Ovary (tissue), 3 donors: ENCODE data around the gene SNX9.

Source experiments
- CTCF ChIP-seq, 3 donors: fragments of 450-650 bp in 2 of 3; fragments of 200-600 bp in 1 of 3; IDR thresholded peaks; one replicate each; pipeline versions ENCODE4 v1.5.1 to v1.8.0; 2016 to 2022; ENCODE audit warnings: antibody characterized with exemption in 3 of 3, mild to moderate bottlenecking in 1 of 3
- EP300 ChIP-seq: sonication (generic); formaldehyde crosslinking; IDR thresholded peaks from one replicate; pipeline ENCODE4 v1.6.1; 2017; ENCODE audit warnings: antibody characterized with exemption
- POLR2A ChIP-seq: fragments of 450-650 bp; IDR thresholded peaks from one replicate; pipeline ENCODE4 v1.6.1; 2017; ENCODE audit warnings: antibody characterized with exemption, mild to moderate bottlenecking, moderate library complexity
- donor health status: DM: no; HTN: no; CAD: no.

DNA sequence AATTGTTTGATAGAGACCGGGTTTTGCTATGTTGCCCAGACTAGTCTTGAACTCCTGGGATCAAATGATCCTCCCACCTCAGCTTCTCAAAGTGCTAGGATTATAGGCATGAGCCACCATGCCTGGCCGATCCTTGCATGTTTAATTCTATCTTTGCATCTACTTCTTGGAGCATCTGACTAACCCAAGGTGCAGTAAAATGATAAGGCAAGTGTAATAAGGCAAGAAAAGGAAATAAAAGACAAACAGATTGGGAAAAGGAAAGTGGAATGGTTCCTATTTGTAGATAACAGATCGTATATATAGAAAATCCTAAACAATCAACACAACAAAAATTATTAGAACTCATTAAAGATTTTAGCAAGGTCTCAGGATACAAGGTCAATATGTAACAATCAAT lies 36.8 kb upstream of the SNX9 start:
- TF ChIP-seq CTCF (IDR thresholded peaks at IDR 0.05) (no peak), POLR2A (no peak), EP300 (no peak)
